Ovary (tissue), 9 donors: ENCODE results near the gene UNC5B. TPM values are rescaled to one million over a fixed set of nuclear protein-coding genes. Genes with fewer than 3 reads are reported as not detected.
A peak's percentile ranks its signal among the peaks of the same experiment; 100 is the strongest.
"Not testable (repeated sequence)": the region's sequence is repeated elsewhere in the genome, so short reads cannot be mapped to it uniquely, and the experiment has no call there.

Experiments used
- DNase-seq, 5 donors: peaks; one replicate each; pipeline ENCODE4 v3.0.0-alpha.2; 2019 to 2020
- H3K27ac ChIP-seq, 2 donors: fragments of 200-600 bp; one replicate each; pipeline versions ENCODE4 v1.5.1 to v1.8.0; 2019 to 2022
- H3K27me3 ChIP-seq: fragments of 200-600 bp; one replicate; pipeline ENCODE4 v1.8.0; 2022
- H3K36me3 ChIP-seq: fragments of 200-600 bp; sonication (generic); one replicate; pipeline ENCODE4 v1.5.1; 2019
- H3K4me1 ChIP-seq: one replicate; pipeline ENCODE4 v1.8.1; 2013; ENCODE audit warnings: mild to moderate bottlenecking, moderate library complexity; ENCODE audit not compliant: insufficient read depth
- H3K4me3 ChIP-seq: fragments of 200-600 bp; sonication (generic); one replicate; pipeline ENCODE4 v1.5.1; 2017
- H3K9me3 ChIP-seq, 2 donors: fragments of 200-600 bp in 1 of 2; sonication (generic) in 1 of 2; one replicate each; pipeline versions ENCODE4 v1.5.1 to v1.8.1; 2013 to 2019; ENCODE audit warnings: mild to moderate bottlenecking in 1 of 2, moderate library complexity in 1 of 2
- EP300 ChIP-seq: sonication (generic); formaldehyde crosslinking; IDR thresholded peaks from one replicate; pipeline ENCODE4 v1.6.1; 2017; ENCODE audit warnings: antibody characterized with exemption
- POLR2A ChIP-seq: fragments of 450-650 bp; IDR thresholded peaks from one replicate; pipeline ENCODE4 v1.6.1; 2017; ENCODE audit warnings: antibody characterized with exemption, mild to moderate bottlenecking, moderate library complexity
- WGBS, 3 donors: extraction: QIAGEN DNeasy Blood & Tissue Kit in 1 of 3; methylation state at CpG; one replicate each; pipeline versions ENCODE4 v1.1.5 to v1.1.7; 2013 to 2017; 5-methylcytosine and 5-hydroxymethylcytosine counted together
- intact Hi-C, 4 donors: fragments of 100-400 bp; cut with DNase I; formaldehyde crosslinking; loops; one replicate each; pipeline versions ENCODE4 v1.11.0 to v1.15.1; 2022 to 2023
- polyA plus RNA-seq, 2 donors: library from polyadenylated mRNA; stranded (reverse); fragments of 200-250 nt in 1 of 2; fragments of 350-450 nt in 1 of 2; fragmentation: Illumina TruSeq in 1 of 2; extraction: RNeasy Lipid Tissue Mini Kit (QIAGEN cat#74804) in 1 of 2; gene quantifications; one replicate each; pipeline ENCODE4 v1.2.3, GENCODE V29; 2013 to 2014
- total RNA-seq, 7 donors: library from RNA; depleted of rRNA in 2 of 7; stranded (reverse); fragments of >200 nt in 2 of 7; fragmentation: NEBNext Ultra II Directional in 3 of 7; extraction: Animal tissue kit (Norgen Biotek cat#: 25700) in 3 of 7; gene quantifications; one replicate each; pipeline versions ENCODE4 v1.1.0 to v1.2.4, GENCODE V29; 2016 to 2023
- TF ChIP-seq, protein P1 (sequence below), 3 donors: fragments of 450-650 bp in 2 of 3; fragments of 200-600 bp in 1 of 3; IDR thresholded peaks; one replicate each; pipeline versions ENCODE4 v1.5.1 to v1.8.0; 2016 to 2022; ENCODE audit warnings: antibody characterized with exemption in 3 of 3, mild to moderate bottlenecking in 1 of 3
- donor health status: DM: no; HTN: no; CAD: no; lungs with moderate emphysema.
- donor health status: DM: no; HTN: no; CAD: no.
- donor health status: Bipolar disorder and iron deficiency.
- donor health status: DM: yes; HTN: yes; CAD: no.
- donor health status: DM: no; HTN: no; CAD: no.
- donor health status: DM: yes; HTN: yes; CAD: no.

UNC5B gene
- total and polyA plus RNA-seq, 9 donors: 2.7 to 48.0 (median 6.3) TPM

DNA sequence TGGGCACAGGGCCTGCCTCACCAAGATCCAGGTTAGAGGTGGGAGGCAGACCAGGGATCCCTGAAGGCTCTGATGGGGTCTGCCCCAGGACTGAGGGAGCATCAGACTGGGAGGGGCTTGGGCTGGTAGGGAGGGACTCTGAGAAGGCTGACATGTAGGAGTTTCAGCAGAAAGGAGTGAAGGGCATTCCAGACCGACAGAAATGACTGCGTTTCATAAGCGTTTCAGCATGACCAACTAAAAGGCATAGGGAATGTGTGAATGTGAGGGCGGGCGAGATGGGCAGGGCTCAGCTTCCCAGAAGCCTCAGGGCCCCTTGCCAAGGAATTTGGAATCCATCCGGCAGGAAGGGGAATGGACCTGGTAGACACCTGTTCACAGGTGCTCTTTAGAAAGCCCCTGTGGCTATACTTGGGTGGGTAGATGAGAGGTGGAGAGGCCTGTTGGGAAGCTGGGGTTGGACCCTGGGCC, 81.8 kb downstream of the UNC5B start:
- 60 to 72% (median 66%) methylated on average over 6 of the region's 6 CpGs for WGBS, 3 donors
- Histone ChIP-seq H3K27ac (no peak overlapping the region), H3K4me1 (peaks cover 9% of the 10 kb centered on the region), H3K27me3 (no peaks in the 10 kb centered on the region), H3K4me3 (no peak overlapping the region), H3K9me3 (no peaks in the 10 kb centered on the region), H3K36me3 (no peaks in the 10 kb centered on the region)
- TF ChIP-seq, protein P1, sequence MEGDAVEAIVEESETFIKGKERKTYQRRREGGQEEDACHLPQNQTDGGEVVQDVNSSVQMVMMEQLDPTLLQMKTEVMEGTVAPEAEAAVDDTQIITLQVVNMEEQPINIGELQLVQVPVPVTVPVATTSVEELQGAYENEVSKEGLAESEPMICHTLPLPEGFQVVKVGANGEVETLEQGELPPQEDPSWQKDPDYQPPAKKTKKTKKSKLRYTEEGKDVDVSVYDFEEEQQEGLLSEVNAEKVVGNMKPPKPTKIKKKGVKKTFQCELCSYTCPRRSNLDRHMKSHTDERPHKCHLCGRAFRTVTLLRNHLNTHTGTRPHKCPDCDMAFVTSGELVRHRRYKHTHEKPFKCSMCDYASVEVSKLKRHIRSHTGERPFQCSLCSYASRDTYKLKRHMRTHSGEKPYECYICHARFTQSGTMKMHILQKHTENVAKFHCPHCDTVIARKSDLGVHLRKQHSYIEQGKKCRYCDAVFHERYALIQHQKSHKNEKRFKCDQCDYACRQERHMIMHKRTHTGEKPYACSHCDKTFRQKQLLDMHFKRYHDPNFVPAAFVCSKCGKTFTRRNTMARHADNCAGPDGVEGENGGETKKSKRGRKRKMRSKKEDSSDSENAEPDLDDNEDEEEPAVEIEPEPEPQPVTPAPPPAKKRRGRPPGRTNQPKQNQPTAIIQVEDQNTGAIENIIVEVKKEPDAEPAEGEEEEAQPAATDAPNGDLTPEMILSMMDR (IDR thresholded peaks at IDR 0.05): no peak
- TF ChIP-seq POLR2A: no peak
- TF ChIP-seq EP300: no peak
- intact Hi-C loops: no loop called here
- no peak for DNase-seq

DNA sequence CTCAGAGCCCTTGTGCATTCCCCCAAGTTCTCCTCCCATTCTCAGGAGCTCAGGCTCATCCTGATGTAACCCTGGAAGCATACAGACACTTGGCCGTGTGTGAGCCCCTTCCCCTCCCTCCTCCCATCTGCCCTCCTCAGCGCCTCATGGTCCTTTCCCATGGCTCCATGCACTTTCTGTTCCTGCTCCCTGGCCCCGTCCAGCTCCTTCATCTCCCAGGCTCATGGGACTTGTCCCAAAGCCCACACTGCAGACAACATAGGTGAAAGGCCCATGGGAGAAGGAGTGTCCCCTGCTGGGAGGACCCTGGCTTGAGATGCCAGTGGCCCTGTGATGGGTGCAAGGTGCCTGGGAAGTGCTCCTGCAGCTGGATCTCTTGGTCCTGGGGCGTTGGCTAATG, 82.5 kb downstream of the UNC5B start:
- intact Hi-C loops: no loop called here
- Histone ChIP-seq H3K27me3 (no peaks in the 10 kb centered on the region), H3K27ac (no peak overlapping the region), H3K36me3 (no peaks in the 10 kb centered on the region), H3K4me3 (no peak overlapping the region), H3K9me3 (no peaks in the 10 kb centered on the region), H3K4me1 (peaks cover 9% of the 10 kb centered on the region)
- WGBS, 3 donors: 86 to 98% (median 90%) methylated on average over 4 of the region's 4 CpGs
- no peak for DNase-seq
- TF ChIP-seq, protein P1 (IDR thresholded peaks at IDR 0.05): no peak
- TF ChIP-seq POLR2A (no peak), EP300 (no peak)

DNA sequence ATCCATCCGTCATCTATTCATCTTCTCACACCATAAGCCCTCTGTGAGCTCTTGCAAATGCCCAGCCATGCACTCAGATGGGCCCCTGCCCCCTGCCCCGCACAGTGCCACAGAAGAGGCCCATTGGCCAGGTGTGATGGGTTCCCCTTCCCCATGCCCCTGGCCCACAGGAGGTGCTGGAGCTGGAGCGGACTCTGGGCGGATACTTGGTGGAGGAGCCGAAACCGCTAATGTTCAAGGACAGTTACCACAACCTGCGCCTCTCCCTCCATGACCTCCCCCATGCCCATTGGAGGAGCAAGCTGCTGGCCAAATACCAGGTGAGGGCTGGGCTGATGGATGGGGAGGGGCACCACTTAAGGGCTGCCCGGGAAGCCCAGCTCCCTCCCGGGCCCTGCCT, 83.3 kb downstream of the UNC5B start:
- no peak overlapping the region for H3K27ac ChIP-seq
- H3K4me1 ChIP-seq: peaks cover 9% of the 10 kb centered on the region
- H3K27me3 ChIP-seq: no peaks in the 10 kb centered on the region
- H3K4me3 ChIP-seq: no peak overlapping the region
- 87 to 91% (median 88%) methylated on average over 9 of the region's 9 CpGs for WGBS, 3 donors
- intact Hi-C loops: no loop called here
- H3K9me3 ChIP-seq: no peaks in the 10 kb centered on the region
- H3K36me3 ChIP-seq: no peaks in the 10 kb centered on the region
- TF ChIP-seq, protein P1 (IDR thresholded peaks at IDR 0.05): no peak
- no peak for TF ChIP-seq POLR2A
- TF ChIP-seq EP300: no peak
- no peak for DNase-seq

DNA sequence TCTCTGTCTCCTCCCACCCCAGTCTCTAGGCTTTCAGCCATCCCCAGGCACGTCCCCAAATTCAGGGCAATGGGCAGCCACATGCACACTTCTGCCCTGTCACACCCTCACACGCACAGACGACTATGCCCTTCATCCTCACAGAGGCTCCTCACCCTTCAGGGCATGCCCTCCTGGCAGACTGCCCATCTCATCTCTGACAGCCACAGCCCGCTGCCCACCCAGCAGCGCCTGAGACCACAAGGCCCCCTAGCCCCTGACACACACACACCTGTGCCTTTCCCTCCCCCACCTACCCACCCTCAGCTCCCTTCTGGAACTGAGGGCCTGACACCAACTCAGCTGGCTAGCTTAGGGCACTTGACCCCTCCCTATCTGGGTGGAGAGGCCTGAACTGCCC, 83.7 kb downstream of the UNC5B start:
- H3K36me3 ChIP-seq: no peaks in the 10 kb centered on the region
- intact Hi-C loops: no loop called here
- H3K27me3 ChIP-seq: no peaks in the 10 kb centered on the region
- H3K27ac ChIP-seq: no peak overlapping the region
- no peak overlapping the region for H3K4me3 ChIP-seq
- TF ChIP-seq, protein P1 (IDR thresholded peaks at IDR 0.05): no peak
- no peak for TF ChIP-seq POLR2A
- no peak for TF ChIP-seq EP300
- DNase-seq: peak in 1 of 5 donors; percentile 39
- 70 to 72% (median 72%) methylated on average over 5 of the region's 5 CpGs for WGBS, 3 donors
- peaks cover 9% of the 10 kb centered on the region for H3K4me1 ChIP-seq
- no peaks in the 10 kb centered on the region for H3K9me3 ChIP-seq

DNA sequence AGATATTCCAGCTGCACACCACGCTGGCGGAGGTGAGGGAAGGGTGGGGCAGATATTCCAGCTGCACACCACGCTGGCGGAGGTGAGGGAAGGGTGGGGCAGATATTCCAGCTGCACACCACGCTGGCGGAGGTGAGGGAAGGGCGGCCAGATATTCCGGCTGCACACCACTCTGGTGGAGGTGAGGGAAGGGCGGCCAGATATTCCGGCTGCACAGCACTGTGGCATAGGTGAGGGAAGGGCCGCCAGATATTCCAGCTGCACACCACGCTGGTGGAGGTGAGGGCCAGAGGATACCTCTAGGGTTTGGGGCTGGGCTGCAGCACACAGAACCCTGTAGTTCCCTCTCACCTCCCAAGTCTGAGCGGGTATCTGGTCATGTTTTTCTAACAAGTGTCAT, 84.4 kb downstream of the UNC5B start:
- DNase-seq, H3K36me3 ChIP-seq, H3K27me3 ChIP-seq, H3K4me3 ChIP-seq, intact Hi-C loops, H3K27ac ChIP-seq, H3K9me3 ChIP-seq, H3K4me1 ChIP-seq: not testable (repeated sequence)
- 85 to 95% (median 91%) methylated on average over 13 of the region's 13 CpGs for WGBS, 3 donors
